B cell (primary cell): ENCODE results near the gene CDK13. TPM values are rescaled to one million over a fixed set of nuclear protein-coding genes. Genes with fewer than 3 reads are reported as not detected.

Experiments
- ATAC-seq: fragments of 200-7000 bp; cut with Tn5 transposase; one replicate; pipeline ENCODE4 v1.10.0; 2021; ENCODE audit warnings: low read depth, mild to moderate bottlenecking, moderate number of reproducible peaks, moderate library complexity
- CTCF ChIA-PET: fragments of 350-600 bp; sonication (Branson Sonifier 250); formaldehyde crosslinking; loops from one replicate; lab custom pipeline; 2021; ENCODE audit warnings: antibody characterized with exemption, inconsistent platforms; lab: Charles Lee
- POLR2A ChIA-PET: fragments of 350-600 bp; sonication (Branson Sonifier 250); formaldehyde crosslinking; loops from one replicate; lab custom pipeline; 2021; ENCODE audit warnings: antibody characterized with exemption; lab: Charles Lee
- DNase-seq: peaks from one replicate; pipeline ENCODE4 v3.0.0; 2013
- H2AFZ ChIP-seq: 2 replicates; pipeline ENCODE4 v1.6.1; 2012; ENCODE audit warnings: mild to moderate bottlenecking, low read depth, low read length; ENCODE audit not compliant: insufficient read depth, poor library complexity, severe bottlenecking
- H3K27ac ChIP-seq, 2 donors: 1 replicate in 1 of 2; 2 replicates in 1 of 2; pipeline ENCODE4 v1.5.1; 2012 to 2013; ENCODE audit warnings: low read length in 2 of 2, mild to moderate bottlenecking in 2 of 2, moderate library complexity in 1 of 2
- H3K27me3 ChIP-seq, 4 experiments: fragments of 200-600 bp in 1 of 4; sonication (generic) in 1 of 4; replicated peaks in 1 of 4; 1 replicate in 2 of 4; 2 replicates in 2 of 4; pipeline versions ENCODE4 v1.6.1 to v1.7.0; 2013 to 2016; ENCODE audit warnings: low read length in 3 of 4, mild to moderate bottlenecking in 2 of 4, mixed read lengths in 1 of 4, moderate library complexity in 1 of 4; ENCODE audit not compliant: insufficient read depth in 4 of 4, control insufficient read depth in 3 of 4; ENCODE audit errors: control extremely low read depth in 1 of 4
- H3K36me3 ChIP-seq, 2 experiments: replicated peaks in 1 of 2; 1 replicate in 1 of 2; 2 replicates in 1 of 2; pipeline versions ENCODE4 v1.6.1 to v1.7.1; 2013; ENCODE audit warnings: low read length in 1 of 2; ENCODE audit not compliant: insufficient read depth in 2 of 2, control insufficient read depth in 1 of 2; ENCODE audit errors: control extremely low read depth in 1 of 2, extremely low read depth in 1 of 2
- H3K4me1 ChIP-seq, 2 donors: fragments of 200-600 bp in 1 of 2; sonication (generic) in 1 of 2; 1 replicate in 1 of 2; 2 replicates in 1 of 2; pipeline versions ENCODE4 v1.5.1 to v1.6.1; 2013 to 2017; ENCODE audit warnings: low read length in 2 of 2; ENCODE audit not compliant: control insufficient read depth in 2 of 2, insufficient read depth in 2 of 2
- H3K4me2 ChIP-seq: replicated peaks from 2 replicates; pipeline ENCODE3; 2012; ENCODE audit warnings: mild to moderate bottlenecking, low read depth, low read length; ENCODE audit not compliant: poor library complexity, severe bottlenecking
- H3K4me3 ChIP-seq, 5 experiments: fragments of 200-600 bp in 1 of 5; sonication (generic) in 1 of 5; 1 replicate in 3 of 5; 2 replicates in 2 of 5; pipeline versions ENCODE4 v1.5.1 to v1.7.0; 2011 to 2016; ENCODE audit warnings: low read length in 4 of 5, mild to moderate bottlenecking in 4 of 5, low read depth in 2 of 5, control low read depth in 1 of 5, moderate library complexity in 1 of 5; ENCODE audit not compliant: insufficient read depth in 1 of 5; ENCODE audit errors: control extremely low read depth in 1 of 5, extremely low read depth in 1 of 5
- H3K79me2 ChIP-seq: fragments of 200-600 bp; sonication (generic); one replicate; pipeline ENCODE4 v1.6.0; 2016; ENCODE audit warnings: low read length; ENCODE audit not compliant: control insufficient read depth, insufficient read depth
- H3K9ac ChIP-seq: fragments of 200-600 bp; sonication (generic); 2 replicates; pipeline ENCODE4 v1.6.1; 2017; ENCODE audit warnings: mild to moderate bottlenecking, low read length, moderate library complexity
- H3K9me3 ChIP-seq, 3 donors: one replicate each; pipeline versions ENCODE4 v1.6.1 to v1.7.1; 2013; ENCODE audit warnings: low read length in 2 of 3; ENCODE audit not compliant: control insufficient read depth in 2 of 3, insufficient read depth in 1 of 3; ENCODE audit errors: control extremely low read depth in 1 of 3
- H4K20me1 ChIP-seq: 2 replicates; pipeline ENCODE4 v1.6.0; 2012; ENCODE audit warnings: mild to moderate bottlenecking, low read length; ENCODE audit not compliant: insufficient read depth, control insufficient read depth, poor library complexity, severe bottlenecking
- H3K27ac Mint-ChIP-seq: one replicate; pipeline ENCODE4 v1.8.0; 2021; ENCODE audit warnings: mixed read lengths
- H3K27me3 Mint-ChIP-seq: one replicate; pipeline ENCODE4 v1.8.0; 2021; ENCODE audit warnings: mixed read lengths
- H3K4me1 Mint-ChIP-seq: one replicate; pipeline ENCODE4 v1.8.0; 2021; ENCODE audit warnings: mixed read lengths
- H3K4me3 Mint-ChIP-seq: one replicate; pipeline ENCODE4 v1.8.0; 2021; ENCODE audit warnings: mixed read lengths
- H3K9me3 Mint-ChIP-seq: one replicate; pipeline ENCODE4 v1.8.0; 2022; ENCODE audit warnings: mixed read lengths; ENCODE audit not compliant: insufficient read depth
- CTCF ChIP-seq: fragments of 200-600 bp; IDR thresholded peaks from one replicate; pipeline ENCODE4 v1.8.0; 2022; ENCODE audit warnings: antibody characterized with exemption, mild to moderate bottlenecking
- EZH2 ChIP-seq: IDR thresholded peaks from 2 replicates; pipeline ENCODE4 v1.6.1; 2012; ENCODE audit warnings: borderline replicate concordance, low read depth, mild to moderate bottlenecking, moderate library complexity, low read length; ENCODE audit not compliant: insufficient read depth, poor library complexity, severe bottlenecking
- WGBS: methylation state at CpG from one replicate; pipeline ENCODE4 v1.1.5; 2013; ENCODE audit warnings: missing lambda C conversion rate; ENCODE audit not compliant: insufficient coverage; 5-methylcytosine and 5-hydroxymethylcytosine counted together
- intact Hi-C: fragments of 100-400 bp; cut with micrococcal nuclease; formaldehyde crosslinking; loops from one replicate; pipeline ENCODE4 v1.10.0; 2022
- polyA plus RNA-seq: library from polyadenylated mRNA; depleted of rRNA; stranded (reverse); fragments of >200 nt; gene quantifications from 2 replicates; pipeline ENCODE4 v1.2.3, GENCODE V29; 2012
- total RNA-seq, 2 donors: library from RNA; stranded (reverse); fragments of 120-200 nt in 1 of 2; gene quantifications; 1 replicate in 1 of 2; 2 replicates in 1 of 2; pipeline versions ENCODE4 v1.2.3 to v1.2.4, GENCODE V29; 2013 to 2022

Gene CDK13
- total and polyA plus RNA-seq, 2 donors (not counting 1 experiment from before 2014, with no cell fraction given), result 56.1 to 146 TPM

DNA sequence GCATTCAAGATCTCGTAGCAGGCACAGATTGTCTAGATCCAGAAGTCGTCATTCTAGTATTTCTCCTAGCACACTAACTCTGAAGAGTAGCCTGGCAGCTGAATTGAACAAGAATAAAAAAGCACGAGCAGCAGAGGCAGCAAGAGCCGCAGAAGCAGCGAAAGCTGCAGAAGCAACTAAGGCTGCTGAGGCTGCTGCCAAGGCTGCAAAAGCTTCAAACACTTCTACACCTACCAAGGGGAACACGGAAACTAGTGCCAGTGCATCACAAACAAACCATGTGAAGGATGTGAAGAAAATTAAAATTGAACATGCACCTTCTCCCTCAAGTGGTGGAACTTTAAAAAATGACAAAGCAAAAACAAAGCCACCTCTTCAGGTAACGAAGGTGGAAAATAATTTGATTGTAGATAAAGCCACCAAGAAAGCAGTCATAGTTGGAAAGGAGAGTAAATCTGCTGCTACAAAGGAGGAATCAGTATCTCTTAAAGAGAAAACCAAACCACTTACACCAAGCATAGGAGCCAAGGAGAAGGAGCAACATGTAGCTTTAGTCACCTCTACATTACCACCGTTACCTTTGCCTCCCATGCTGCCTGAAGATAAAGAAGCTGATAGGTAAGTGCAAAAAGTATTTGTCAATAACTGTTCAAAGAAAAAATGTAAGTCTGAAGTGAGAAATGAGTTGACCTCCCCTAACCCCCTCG is 37.7 kb downstream of the CDK13 start:
- Histone ChIP-seq H3K79me2 (peaks cover 90% of the 10 kb centered on the region), H3K9ac (no peak overlapping the region), H3K4me1 (peaks cover 14 to 18% of the 10 kb centered on the region in 2 donors), H3K27ac (no peak overlapping the region), H3K36me3 (peaks cover 7 to 15% of the 10 kb centered on the region in 2 experiments), H3K4me2 (no peak overlapping the region), H4K20me1 (peaks cover 75% of the 10 kb centered on the region), H3K4me3 (no peak overlapping the region), H3K9me3 (no peaks in the 10 kb centered on the region), H2AFZ (no peak overlapping the region), H3K27me3 (no peaks in the 10 kb centered on the region)
- ChIA-PET CTCF (interaction anchor here (1.4 kb wide), 1 partner anchor 92 kb away, joined by 6 read pairs; no protein-coding TSS in a partner anchor), POLR2A (no interaction called here)
- Mint-ChIP-seq H3K4me1 (peaks cover 49% of the 10 kb centered on the region), H3K27ac (no peak overlapping the region), H3K9me3 (no peaks in the 10 kb centered on the region), H3K4me3 (no peak overlapping the region), H3K27me3 (no peaks in the 10 kb centered on the region)
- 94% methylated on average over 3 of the region's 9 CpGs for WGBS
- DNase-seq, result no peak
- ATAC-seq, result no peak
- TF ChIP-seq EZH2 (no peak), CTCF (no peak)
- intact Hi-C loops, result loop anchor here (2.0 kb wide), 1 partner anchor 15 kb away; no protein-coding TSS in a partner anchor

DNA sequence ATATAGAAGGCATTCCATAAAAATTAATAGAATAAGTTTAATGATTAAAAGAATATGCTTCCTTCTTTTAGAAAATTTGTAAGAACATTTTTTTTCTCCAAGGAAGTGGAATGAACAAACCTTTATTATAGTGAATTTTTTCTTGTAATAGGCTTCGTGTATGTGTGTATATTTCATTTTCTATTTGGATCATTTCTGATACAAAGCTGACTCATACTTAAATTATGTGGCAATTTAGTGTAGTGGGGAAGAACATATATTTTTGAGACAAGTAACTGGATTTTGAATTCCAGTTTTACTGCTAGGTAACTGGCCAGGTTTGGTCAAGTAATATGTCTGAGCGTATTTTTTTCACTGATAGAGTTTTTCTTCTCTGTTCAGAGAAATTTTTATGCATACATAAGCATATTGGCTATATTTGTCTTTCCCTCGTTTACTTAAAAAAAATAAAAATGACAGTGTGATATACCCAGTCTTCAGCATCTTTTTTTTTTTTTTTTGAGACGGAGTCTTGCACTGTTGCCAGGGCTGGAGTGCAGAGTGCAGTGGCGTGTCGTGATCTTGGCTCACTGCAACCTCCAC is 50.8 kb downstream of the CDK13 start:
- peaks cover 12 to 44% of the 10 kb centered on the region in 2 experiments for H3K36me3 ChIP-seq
- POLR2A ChIA-PET, result no interaction called here
- intact Hi-C loops, result no loop called here

More for the DNA sequence above, 50.8 kb downstream of the CDK13 start:
- H3K27me3 ChIP-seq, result no peaks in the 10 kb centered on the region
- no peaks in the 10 kb centered on the region for H3K4me1 ChIP-seq
- Mint-ChIP-seq H3K9me3 (no peaks in the 10 kb centered on the region), H3K4me3 (no peak overlapping the region), H3K27ac (no peak overlapping the region), H3K27me3 (no peaks in the 10 kb centered on the region), H3K4me1 (peaks cover 6% of the 10 kb centered on the region)
- CTCF ChIA-PET, result interaction anchor here (0.7 kb wide), 1 partner anchor 52 kb away, joined by 4 read pairs; no protein-coding TSS in a partner anchor
- no peak for ATAC-seq
- no peak overlapping the region for H3K4me3 ChIP-seq
- no peak for DNase-seq
- H3K9ac ChIP-seq, result no peak overlapping the region
- H2AFZ ChIP-seq, result no peak overlapping the region
- no peaks in the 10 kb centered on the region for H3K9me3 ChIP-seq
- no peak overlapping the region for H3K4me2 ChIP-seq
- TF ChIP-seq CTCF (no peak), EZH2 (no peak)
- peaks cover 12% of the 10 kb centered on the region for H3K79me2 ChIP-seq
- WGBS, result no CpG with 5 or more reads among the region's 6 CpGs
- peaks cover 9% of the 10 kb centered on the region for H4K20me1 ChIP-seq
- H3K27ac ChIP-seq, result no peak overlapping the region
